Natural killer cell (primary cell): ENCODE measurements around the gene CALR3. TPM values are rescaled to one million over a fixed set of nuclear protein-coding genes. Genes with fewer than 3 reads are reported as not detected.

Source experiments
- ATAC-seq, 3 donors: fragments of 150-1000 bp in 2 of 3; fragments of 200-7000 bp in 1 of 3; cut with Tn5 transposase; 1 replicate in 1 of 3; 2 replicates in 2 of 3; pipeline ENCODE4 v1.10.0; 2021; ENCODE audit warnings: mild to moderate bottlenecking in 2 of 3, moderate library complexity in 2 of 3
- DNase-seq, 2 donors: peaks; one replicate each; pipeline versions ENCODE4 v3.0.0 to v3.0.0-alpha.2; 2013 to 2021; ENCODE audit warnings: mixed read lengths in 1 of 2
- H3K27ac ChIP-seq: one replicate; pipeline ENCODE4 v1.5.1; 2013; ENCODE audit warnings: mild to moderate bottlenecking, low read length
- H3K27me3 ChIP-seq: one replicate; pipeline ENCODE4 v1.6.1; 2013; ENCODE audit warnings: low read length; ENCODE audit not compliant: control insufficient read depth, insufficient read depth
- H3K36me3 ChIP-seq: one replicate; pipeline ENCODE4 v1.6.1; 2013; ENCODE audit warnings: low read length; ENCODE audit not compliant: control insufficient read depth, insufficient read depth
- H3K4me1 ChIP-seq: one replicate; pipeline ENCODE4 v1.6.1; 2013; ENCODE audit warnings: low read length; ENCODE audit not compliant: control insufficient read depth, insufficient read depth
- H3K4me3 ChIP-seq: one replicate; pipeline ENCODE4 v1.5.1; 2013; ENCODE audit warnings: low read length
- H3K9me3 ChIP-seq: one replicate; pipeline ENCODE4 v1.6.1; 2013; ENCODE audit warnings: low read length; ENCODE audit not compliant: control insufficient read depth, insufficient read depth
- H3K27ac Mint-ChIP-seq, 2 donors: one replicate each; pipeline ENCODE4 v1.8.0; 2022; ENCODE audit warnings: mild to moderate bottlenecking in 2 of 2, mixed read lengths in 2 of 2, moderate library complexity in 1 of 2
- H3K27me3 Mint-ChIP-seq, 2 donors: one replicate each; pipeline ENCODE4 v1.8.0; 2022; ENCODE audit warnings: low read depth in 2 of 2, mixed read lengths in 2 of 2
- H3K36me3 Mint-ChIP-seq: one replicate; pipeline ENCODE4 v1.8.0; 2022; ENCODE audit warnings: mixed read lengths
- H3K4me1 Mint-ChIP-seq, 2 donors: one replicate each; pipeline ENCODE4 v1.8.0; 2022; ENCODE audit warnings: mixed read lengths in 2 of 2
- H3K4me3 Mint-ChIP-seq: one replicate; pipeline ENCODE4 v1.8.0; 2022; ENCODE audit warnings: mild to moderate bottlenecking, moderate library complexity, mixed read lengths
- H3K9me3 Mint-ChIP-seq, 2 donors: one replicate each; pipeline ENCODE4 v1.8.0; 2022; ENCODE audit warnings: mixed read lengths in 2 of 2
- CTCF ChIP-seq: fragments of 200-600 bp; IDR thresholded peaks from one replicate; pipeline ENCODE4 v1.8.0; 2022; ENCODE audit warnings: antibody characterized with exemption
- WGBS: methylation state at CpG from one replicate; pipeline ENCODE4 v1.1.7; 2013; ENCODE audit warnings: missing lambda C conversion rate; ENCODE audit not compliant: insufficient coverage; 5-methylcytosine and 5-hydroxymethylcytosine counted together
- intact Hi-C: fragments of 100-400 bp; cut with micrococcal nuclease; formaldehyde crosslinking; loops from one replicate; pipeline ENCODE4 v1.14.2; 2022
- total RNA-seq, 4 donors: library from RNA; stranded (reverse); fragments of 120-200 nt in 1 of 4; gene quantifications; one replicate each; pipeline versions ENCODE4 v1.2.3 to v1.2.4, GENCODE V29; 2013 to 2022

CALR3 gene
- total RNA-seq, 3 donors from 2014 or later (not counting 1 experiment from before 2014, with no cell fraction given) = not detected

DNA sequence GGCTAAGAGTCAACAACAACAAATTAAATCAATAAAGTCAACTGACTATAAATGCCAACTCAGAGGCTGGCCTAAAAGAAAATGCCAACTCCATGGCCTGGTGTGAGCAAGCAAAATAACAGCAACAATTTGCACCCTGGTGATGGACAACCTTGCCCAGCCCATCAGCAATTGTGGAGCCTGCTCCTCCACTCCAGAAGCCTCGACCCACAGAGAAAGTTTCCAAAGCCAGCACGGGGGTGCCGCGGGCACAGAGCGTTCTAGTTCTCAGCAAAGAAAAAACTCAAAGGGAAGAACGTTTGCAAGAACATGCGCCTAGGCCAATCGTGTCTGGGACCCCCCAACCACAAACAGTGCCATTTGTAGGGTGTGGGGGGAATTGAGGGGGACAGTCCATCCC, 35.5 kb downstream of the CALR3 start:
- Mint-ChIP-seq H3K9me3 (no peaks in the 10 kb centered on the region), H3K4me3 (no peak overlapping the region), H3K36me3 (no peaks in the 10 kb centered on the region), H3K27ac (peak overlapping the region in 1 of 2 donors; percentile 77), H3K27me3 (no peaks in the 10 kb centered on the region), H3K4me1 (peaks cover 73 to 87% of the 10 kb centered on the region in 2 donors)
- DNase-seq (no peak), ATAC-seq (no peak)
- intact Hi-C loops = no loop called here
- H3K4me3 ChIP-seq = no peak overlapping the region
- H3K27me3 ChIP-seq = no peaks in the 10 kb centered on the region
- H3K27ac ChIP-seq = no peak overlapping the region
- TF ChIP-seq CTCF = no peak
- no peaks in the 10 kb centered on the region for H3K36me3 ChIP-seq
- no peaks in the 10 kb centered on the region for H3K9me3 ChIP-seq
- WGBS = 69% methylated on average over 7 of the region's 8 CpGs
- peaks cover 66% of the 10 kb centered on the region for H3K4me1 ChIP-seq

GRCh38 chr19:16459680-16460079, 36.3 kb downstream of the CALR3 start:
- 83% methylated on average over 3 of the region's 3 CpGs for WGBS
- no peaks in the 10 kb centered on the region for H3K9me3 Mint-ChIP-seq
- H3K36me3 Mint-ChIP-seq = no peaks in the 10 kb centered on the region
- ATAC-seq (no peak), DNase-seq (no peak)
- Histone ChIP-seq H3K36me3 (no peaks in the 10 kb centered on the region), H3K27me3 (no peaks in the 10 kb centered on the region), H3K27ac (no peak overlapping the region), H3K4me1 (peaks cover 66% of the 10 kb centered on the region), H3K9me3 (no peaks in the 10 kb centered on the region), H3K4me3 (no peak overlapping the region)
- H3K4me1 Mint-ChIP-seq = peaks cover 74 to 81% of the 10 kb centered on the region in 2 donors
- no peaks in the 10 kb centered on the region for H3K27me3 Mint-ChIP-seq
- no peak overlapping the region for H3K4me3 Mint-ChIP-seq
- peak overlapping the region in 1 of 2 donors; percentile 77 for H3K27ac Mint-ChIP-seq
- no peak for TF ChIP-seq CTCF
- intact Hi-C loops = no loop called here

GRCh38 chr19:16458391-16459341, 37.3 kb downstream of the CALR3 start:
- Mint-ChIP-seq H3K27me3 (no peaks in the 10 kb centered on the region), H3K4me3 (peak overlapping the region; percentile 45), H3K4me1 (peaks cover 73 to 82% of the 10 kb centered on the region in 2 donors), H3K27ac (peak overlapping the region; percentile 77 to 78), H3K36me3 (no peaks in the 10 kb centered on the region), H3K9me3 (no peaks in the 10 kb centered on the region)
- intact Hi-C loops = no loop called here
- Histone ChIP-seq H3K4me3 (no peak overlapping the region), H3K36me3 (no peaks in the 10 kb centered on the region), H3K27ac (peak overlapping the region; percentile 7), H3K4me1 (peaks cover 61% of the 10 kb centered on the region), H3K27me3 (no peaks in the 10 kb centered on the region), H3K9me3 (no peaks in the 10 kb centered on the region)
- WGBS = 73% methylated on average over 25 of the region's 25 CpGs
- ATAC-seq (peak; percentile 35 to 60 (median 55)), DNase-seq (no peak)
- TF ChIP-seq CTCF = no peak
